GM23248 (cell line): ENCODE data around the gene ZNF469. TPM values are rescaled to one million over a fixed set of nuclear protein-coding genes. Genes with fewer than 3 reads are reported as not detected.

ENCODE experiments used
- DNase-seq: peaks from one replicate; pipeline ENCODE4 v3.0.0-alpha.2; 2015
- H2AFZ ChIP-seq: fragments of 200-600 bp; sonication (generic); 2 replicates; pipeline ENCODE4 v1.6.1; 2016; ENCODE audit warnings: antibody characterized with exemption
- H3F3A ChIP-seq: fragments of 200-600 bp; sonication (generic); 2 replicates; pipeline ENCODE4 v1.6.1; 2016; ENCODE audit warnings: mild to moderate bottlenecking, antibody characterized with exemption, mixed run types; ENCODE audit not compliant: insufficient read depth
- H3K27ac ChIP-seq: fragments of 200-600 bp; sonication (generic); 2 replicates; pipeline ENCODE4 v1.5.1; 2016; ENCODE audit warnings: mild to moderate bottlenecking
- H3K27me3 ChIP-seq: fragments of 200-600 bp; sonication (generic); replicated peaks from 2 replicates; pipeline ENCODE4 v1.6.1; 2016; ENCODE audit warnings: mild to moderate bottlenecking; ENCODE audit not compliant: insufficient read depth
- H3K36me3 ChIP-seq: fragments of 200-600 bp; sonication (generic); 2 replicates; pipeline ENCODE4 v1.6.1; 2016; ENCODE audit warnings: low read depth, mild to moderate bottlenecking
- H3K4me1 ChIP-seq: fragments of 200-600 bp; sonication (generic); 2 replicates; pipeline ENCODE4 v1.6.1; 2016; ENCODE audit warnings: mild to moderate bottlenecking; ENCODE audit not compliant: insufficient read depth
- H3K4me2 ChIP-seq: fragments of 200-600 bp; sonication (generic); one replicate; pipeline ENCODE4 v1.6.1; 2016; ENCODE audit warnings: mild to moderate bottlenecking; ENCODE audit not compliant: unreplicated experiment
- H3K4me3 ChIP-seq: fragments of 200-600 bp; sonication (generic); 2 replicates; pipeline ENCODE4 v1.5.1; 2016; ENCODE audit warnings: mild to moderate bottlenecking
- H3K79me2 ChIP-seq: fragments of 200-600 bp; sonication (generic); 2 replicates; pipeline ENCODE4 v1.6.1; 2016; ENCODE audit warnings: mild to moderate bottlenecking; ENCODE audit not compliant: insufficient read depth
- H3K9ac ChIP-seq: fragments of 200-600 bp; sonication (generic); 2 replicates; pipeline ENCODE4 v1.6.1; 2016; ENCODE audit warnings: mild to moderate bottlenecking
- H3K9me2 ChIP-seq: fragments of 200-600 bp; sonication (generic); 2 replicates; pipeline ENCODE4 v1.6.1; 2016; ENCODE audit warnings: mixed run types, mild to moderate bottlenecking, moderate library complexity; ENCODE audit not compliant: insufficient read depth
- H3K9me3 ChIP-seq: fragments of 200-600 bp; sonication (generic); one replicate; pipeline ENCODE4 v1.6.1; 2017; ENCODE audit warnings: low read depth
- H4K20me1 ChIP-seq: fragments of 200-600 bp; sonication (generic); 2 replicates; pipeline ENCODE4 v1.6.0; 2016; ENCODE audit not compliant: insufficient read depth
- EZH2 ChIP-seq: fragments of 200-600 bp; sonication (generic); IDR thresholded peaks from 2 replicates; pipeline ENCODE4 v1.6.1; 2018; ENCODE audit warnings: antibody characterized with exemption, mild to moderate bottlenecking; ENCODE audit not compliant: insufficient read depth, poor library complexity, severe bottlenecking
- EZH2phosphoT487 ChIP-seq: fragments of 200-600 bp; sonication (generic); IDR thresholded peaks from 2 replicates; pipeline ENCODE4 v1.6.1; 2018; ENCODE audit warnings: antibody characterized with exemption, moderate library complexity, mild to moderate bottlenecking, low read depth; ENCODE audit not compliant: insufficient read depth
- WGBS, 2 experiments: methylation state at CpG; one replicate each; pipeline ENCODE4 v1.1.6; 2015 to 2017; ENCODE audit warnings: low lambda C conversion rate in 2 of 2, low coverage in 1 of 2; ENCODE audit errors: missing lambda C conversion rate in 2 of 2; 5-methylcytosine and 5-hydroxymethylcytosine counted together
- in situ Hi-C: fragments of 300-500 bp; cut with MboI; formaldehyde crosslinking; loops from 2 replicates; pipeline ENCODE4 v1.15.0; 2020
- polyA plus RNA-seq: library from polyadenylated mRNA; unstranded; fragments of >200 nt; fragmentation: Nextera tagmentation; extraction: Ambion mirVana; gene quantifications from 2 replicates; pipeline ENCODE4 v1.2.1, GENCODE V29; 2016
- total RNA-seq: library from RNA; depleted of rRNA; stranded (reverse); fragments of >200 nt; shearing (Covaris generic); gene quantifications from 2 replicates; pipeline ENCODE4 v1.2.3, GENCODE V29; 2014

ZNF469 gene
- total and polyA plus RNA-seq, 2 experiments from 2014 or later = 0.65 to 2.6 TPM

GRCh38 chr16:88389621-88390160 lies 6.9 kb downstream of the ZNF469 start:
- WGBS, 2 experiments = 86 to 88% methylated on average over 17 to 20 of the region's 20 CpGs
- Histone ChIP-seq H3F3A (no peaks in the 10 kb centered on the region), H3K4me2 (no peak overlapping the region), H3K9me3 (no peaks in the 10 kb centered on the region), H3K79me2 (peaks cover 67% of the 10 kb centered on the region), H3K27ac (no peak overlapping the region), H3K27me3 (no peaks in the 10 kb centered on the region), H2AFZ (no peak overlapping the region), H4K20me1 (no peaks in the 10 kb centered on the region), H3K9ac (no peak overlapping the region), H3K9me2 (no peaks in the 10 kb centered on the region), H3K4me1 (no peaks in the 10 kb centered on the region; the same call in 1 of the 2 replicates), H3K4me3 (no peak overlapping the region), H3K36me3 (no peaks in the 10 kb centered on the region)
- TF ChIP-seq EZH2 (no peak), EZH2phosphoT487 (no peak)
- in situ Hi-C loops = no loop called here
- no peak for DNase-seq

GRCh38 chr16:88390265-88390664 lies 7.5 kb downstream of the ZNF469 start:
- no peak overlapping the region for H3K9ac ChIP-seq
- H3K79me2 ChIP-seq = peaks cover 61% of the 10 kb centered on the region
- no peaks in the 10 kb centered on the region for H3F3A ChIP-seq
- DNase-seq = no peak
- no peaks in the 10 kb centered on the region for H3K9me2 ChIP-seq
- H3K36me3 ChIP-seq = no peaks in the 10 kb centered on the region
- no peaks in the 10 kb centered on the region for H3K27me3 ChIP-seq
- no peak overlapping the region for H3K4me3 ChIP-seq
- no peak for TF ChIP-seq EZH2phosphoT487
- TF ChIP-seq EZH2 = no peak
- H4K20me1 ChIP-seq = no peaks in the 10 kb centered on the region
- WGBS, 2 experiments = 87 to 88% methylated on average over 9 of the region's 9 CpGs
- H3K4me2 ChIP-seq = no peak overlapping the region
- H3K27ac ChIP-seq = no peak overlapping the region
- in situ Hi-C loops = no loop called here
- no peak overlapping the region for H2AFZ ChIP-seq
- H3K9me3 ChIP-seq = no peaks in the 10 kb centered on the region
- H3K4me1 ChIP-seq = no peaks in the 10 kb centered on the region; the same call in 1 of the 2 replicates

GRCh38 chr16:88390735-88391134 lies 8.0 kb downstream of the ZNF469 start:
- Histone ChIP-seq H3K4me1 (no peaks in the 10 kb centered on the region; the same call in 1 of the 2 replicates), H3K9me3 (no peaks in the 10 kb centered on the region), H3K9ac (no peak overlapping the region), H3K4me3 (no peak overlapping the region), H3K36me3 (no peaks in the 10 kb centered on the region), H3F3A (no peaks in the 10 kb centered on the region), H3K79me2 (peaks cover 56% of the 10 kb centered on the region), H3K27ac (no peak overlapping the region), H3K9me2 (no peaks in the 10 kb centered on the region), H4K20me1 (no peaks in the 10 kb centered on the region), H2AFZ (no peak overlapping the region), H3K4me2 (no peak overlapping the region), H3K27me3 (no peaks in the 10 kb centered on the region)
- TF ChIP-seq EZH2phosphoT487 (no peak), EZH2 (no peak)
- WGBS, 2 experiments = 82 to 88% methylated on average over 12 to 13 of the region's 13 CpGs
- in situ Hi-C loops = no loop called here
- DNase-seq = no peak

GRCh38 chr16:88391144-88391850 lies 8.5 kb downstream of the ZNF469 start:
- no peaks in the 10 kb centered on the region for H3F3A ChIP-seq
- H3K36me3 ChIP-seq = no peaks in the 10 kb centered on the region
- in situ Hi-C loops = no loop called here
- H3K9me3 ChIP-seq = no peaks in the 10 kb centered on the region
- DNase-seq = no peak
- H3K4me3 ChIP-seq = no peak overlapping the region
- no peaks in the 10 kb centered on the region for H4K20me1 ChIP-seq
- H3K4me1 ChIP-seq = no peaks in the 10 kb centered on the region; the same call in 1 of the 2 replicates
- no peak overlapping the region for H3K9ac ChIP-seq
- H3K79me2 ChIP-seq = peaks cover 51% of the 10 kb centered on the region
- WGBS, 2 experiments = 87 to 89% methylated on average over 16 to 17 of the region's 17 CpGs
- H3K27ac ChIP-seq = no peak overlapping the region
- no peak for TF ChIP-seq EZH2
- TF ChIP-seq EZH2phosphoT487 = no peak
- H3K27me3 ChIP-seq = no peaks in the 10 kb centered on the region
- no peak overlapping the region for H3K4me2 ChIP-seq
- H2AFZ ChIP-seq = no peak overlapping the region
- no peaks in the 10 kb centered on the region for H3K9me2 ChIP-seq
